DMS79 (cell line): ENCODE results near the gene GTF2F2.
"Not testable (repeated sequence)": the region's sequence is repeated elsewhere in the genome, so short reads cannot be mapped to it uniquely, and the experiment has no call there.

Source experiments
- DNase-seq: peaks from one replicate; lab custom pipeline; 2025; lab: John Stamatoyannopoulos, UW

GTF2F2 gene

DNA sequence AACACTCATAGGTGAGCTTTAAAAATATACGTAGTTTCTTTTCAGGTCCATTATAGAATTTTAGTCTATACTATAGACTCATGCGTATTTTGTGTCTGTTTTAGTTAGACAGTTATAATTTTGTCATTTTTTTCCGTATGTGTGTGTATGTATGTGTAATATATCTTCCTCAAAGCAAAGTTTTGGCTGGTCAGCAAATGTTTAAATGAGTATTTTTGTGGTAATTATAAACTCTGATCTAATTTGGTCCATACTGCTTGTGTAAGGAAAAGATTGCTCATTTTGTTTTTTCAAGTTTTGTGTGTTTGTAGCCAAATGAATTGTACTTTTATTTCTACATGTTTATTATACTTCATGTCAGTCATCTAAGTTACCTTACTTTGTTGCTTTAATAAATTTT is 60.0 kb downstream of the GTF2F2 start:
- no peak for DNase-seq

DNA sequence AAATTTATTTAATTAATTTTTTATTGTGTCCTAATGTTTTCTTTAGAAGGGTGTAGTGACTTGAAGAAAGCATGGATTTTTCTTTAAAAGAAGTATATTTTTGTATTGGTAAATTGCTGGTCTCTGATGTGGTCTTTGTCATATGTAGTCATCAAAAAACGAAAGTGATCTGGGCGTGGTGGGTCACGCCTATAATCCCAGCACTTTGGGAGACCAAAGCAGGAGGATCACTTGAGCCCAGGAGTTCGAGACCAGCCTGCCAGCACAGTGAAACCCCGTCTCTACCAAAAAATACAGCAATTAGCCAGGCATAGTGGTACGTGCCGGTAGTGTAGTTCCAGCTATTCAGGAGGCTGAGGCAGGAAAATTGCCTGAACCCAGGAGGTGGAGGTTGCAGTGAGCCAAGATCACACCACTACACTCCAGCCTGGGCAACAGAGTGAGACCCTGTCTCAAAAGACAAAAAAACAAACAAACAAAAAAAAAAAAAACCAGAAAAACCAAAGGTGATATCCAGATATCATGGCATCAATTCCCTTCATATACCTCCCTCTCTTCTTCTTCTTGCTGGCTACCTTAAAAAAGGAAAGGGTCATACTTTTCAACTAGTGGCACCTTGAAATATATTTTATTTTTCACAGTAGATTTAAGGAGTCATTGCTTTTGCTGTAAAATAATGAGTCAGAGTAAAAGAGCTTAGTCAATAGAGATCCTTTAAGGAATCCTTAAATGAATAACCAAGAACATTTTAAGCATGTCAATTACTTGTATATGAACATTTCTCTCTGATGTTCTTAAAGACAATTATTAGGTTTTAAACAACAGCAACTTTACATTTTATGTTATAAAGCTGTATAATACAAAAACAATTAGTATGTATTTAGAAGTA is 60.6 kb downstream of the GTF2F2 start:
- DNase-seq = no peak

DNA sequence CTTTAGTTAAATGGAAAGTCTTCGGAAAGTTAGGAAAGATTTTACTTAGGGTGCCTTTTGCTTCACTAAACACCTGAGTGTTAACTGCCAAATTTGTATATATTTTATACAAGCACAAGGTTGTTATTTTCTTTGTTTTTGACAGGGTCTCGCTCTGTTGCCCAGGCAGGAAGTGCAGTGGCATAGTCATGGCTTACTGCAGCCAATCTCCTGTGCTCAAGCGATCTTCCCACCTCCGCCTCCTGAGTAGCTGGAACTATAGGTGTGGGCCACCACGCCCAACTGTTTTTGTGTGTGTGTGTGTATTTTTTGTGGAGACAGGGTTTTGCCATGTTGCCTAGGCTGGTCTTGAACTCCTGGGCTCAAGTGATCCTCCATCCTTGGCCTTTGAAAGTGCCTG is 64.4 kb downstream of the GTF2F2 start:
- DNase-seq = no peak

DNA sequence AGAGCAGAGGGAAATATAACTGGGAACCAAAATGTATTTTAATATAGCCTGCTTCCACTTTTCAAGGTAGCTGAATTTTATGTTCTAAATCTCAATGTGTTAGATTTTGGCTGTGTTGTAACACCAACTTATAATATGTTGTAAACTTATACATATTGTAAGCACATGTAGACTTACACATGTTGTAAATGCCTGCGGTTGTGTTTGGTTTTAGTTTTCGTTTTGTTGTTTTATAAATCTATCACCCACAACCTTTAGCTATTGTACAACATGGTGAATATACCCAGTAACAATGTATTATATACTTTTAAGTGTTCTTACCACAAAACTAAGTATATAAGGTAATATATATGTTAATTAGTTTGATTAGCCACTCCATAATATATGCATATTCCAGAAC is 65.0 kb downstream of the GTF2F2 start:
- no peak for DNase-seq

DNA sequence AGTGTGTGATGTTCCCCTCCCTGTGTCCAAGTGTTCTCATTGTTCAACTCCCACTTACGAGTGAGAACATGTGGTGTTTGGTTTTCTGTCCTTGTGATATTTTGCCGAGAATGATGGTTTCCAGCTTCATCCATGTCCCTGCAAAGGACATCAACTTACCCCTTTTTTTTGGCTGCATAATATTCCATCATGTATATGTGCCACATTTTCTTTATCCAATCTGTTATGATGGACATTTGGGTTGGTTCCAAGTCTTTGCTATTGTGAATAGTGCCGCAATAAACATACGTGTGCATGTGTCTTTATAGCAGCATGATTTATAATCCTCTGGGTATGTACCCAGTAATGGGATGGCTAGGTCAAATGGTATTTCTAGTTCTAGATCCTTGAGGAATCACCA is 68.8 kb downstream of the GTF2F2 start:
- not testable (repeated sequence) for DNase-seq

GRCh38 chr13:45189511-45189910 is 69.2 kb downstream of the GTF2F2 start:
- not testable (repeated sequence) for DNase-seq

DNA sequence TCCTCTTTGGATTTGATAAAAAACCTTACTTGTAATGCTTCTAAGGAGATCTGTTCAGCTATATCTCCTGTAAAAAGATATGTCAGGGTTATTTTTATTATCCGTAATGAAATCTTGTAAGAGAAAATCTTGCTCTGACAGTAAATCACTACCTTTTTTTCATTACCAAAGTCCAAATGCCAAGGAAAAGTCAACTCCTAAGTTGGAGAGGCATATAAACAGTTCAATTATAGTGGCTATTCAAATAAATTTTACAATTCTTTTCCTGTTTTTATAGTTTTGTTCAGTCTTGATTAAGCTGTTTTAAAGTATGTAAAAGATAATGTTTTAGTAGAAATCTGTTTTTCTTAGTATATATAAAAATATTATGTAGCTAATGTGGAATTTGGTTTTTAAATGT is 71.6 kb downstream of the GTF2F2 start:
- no peak for DNase-seq

- no peak for DNase-seq
These were observed 74.0 kb downstream of the GTF2F2 start for GRCh38 chr13:45194081-45194939.

GRCh38 chr13:45195421-45195820 is 75.1 kb downstream of the GTF2F2 start:
- no peak for DNase-seq

- DNase-seq = no peak
These were observed 75.8 kb downstream of the GTF2F2 start for GRCh38 chr13:45196096-45196495.

DNA sequence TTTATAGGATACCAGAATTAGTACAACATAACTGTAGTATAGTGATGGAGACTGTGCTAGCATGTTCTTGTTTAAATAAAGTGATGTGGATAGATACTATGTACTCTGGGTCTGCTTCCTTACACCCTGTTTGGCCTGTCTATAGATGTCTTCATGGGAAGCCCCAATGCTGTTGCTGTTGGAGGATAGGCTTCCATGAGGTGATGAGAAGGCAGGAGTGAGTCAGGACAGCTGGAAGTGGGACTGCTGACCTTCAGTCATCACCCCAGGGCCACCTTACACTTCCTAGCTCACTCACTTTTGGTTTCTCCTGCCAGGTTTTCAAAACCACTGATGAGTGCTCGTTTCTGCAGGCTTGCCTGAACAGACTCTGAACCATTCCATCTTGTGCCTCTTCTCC is 76.3 kb downstream of the GTF2F2 start:
- DNase-seq = no peak

GRCh38 chr13:45198041-45198440 is 77.7 kb downstream of the GTF2F2 start:
- no peak for DNase-seq

DNA sequence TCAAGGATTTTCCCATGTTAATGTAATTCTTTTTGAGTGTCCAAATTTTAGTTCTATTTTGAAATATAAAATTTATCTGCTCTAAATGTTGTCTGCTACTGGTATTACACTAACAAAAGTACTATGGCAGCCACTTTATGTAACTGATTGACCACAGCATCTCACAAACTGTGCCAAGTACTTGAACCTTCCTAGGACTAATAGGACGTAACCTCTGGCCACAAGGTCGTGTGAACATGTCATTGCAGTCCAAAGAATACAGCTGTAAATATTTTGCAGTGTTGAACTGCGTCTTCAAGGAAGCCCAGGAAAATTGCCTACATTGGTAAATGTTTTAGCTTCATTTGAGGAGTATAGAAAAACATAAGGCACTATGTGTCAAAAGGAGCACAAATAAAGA is 78.6 kb downstream of the GTF2F2 start:
- DNase-seq = no peak

- DNase-seq = no peak
These were observed 79.4 kb downstream of the GTF2F2 start for GRCh38 chr13:45199711-45200110.

DNA sequence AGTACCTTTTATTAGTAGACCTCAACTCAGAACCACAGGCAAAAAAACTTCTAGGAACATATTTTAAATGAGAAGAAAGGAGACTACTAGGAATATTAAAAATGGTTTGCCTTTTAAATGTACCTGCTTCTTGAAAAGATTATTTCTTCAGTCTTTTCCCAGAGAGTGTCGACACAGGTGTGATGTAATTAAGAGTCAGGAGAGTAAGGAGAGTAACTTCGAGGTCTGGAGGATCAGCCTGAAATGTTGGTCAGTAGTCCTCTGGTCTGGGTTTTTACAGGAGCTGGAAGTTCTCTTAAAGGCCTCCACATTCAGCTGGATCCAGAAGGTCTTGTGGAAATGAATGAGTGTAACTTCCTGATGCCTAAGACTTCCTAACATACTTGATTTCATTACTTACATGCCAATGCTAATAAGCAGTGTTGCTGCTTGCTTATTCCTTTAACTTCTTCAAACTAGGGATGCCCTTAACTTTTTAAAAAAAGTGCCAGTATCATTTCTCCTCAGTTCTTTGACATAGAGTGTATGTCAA is 80.5 kb downstream of the GTF2F2 start, which contains the start of gene KCTD4:
Gene KCTD4 (minus strand): TSS at position 345 of the 532 bp plus-strand sequence. CDS start 6,478 bp downstream, outside the sequence.
- no peak for DNase-seq

GRCh38 chr13:45205124-45205523 is 84.8 kb downstream of the GTF2F2 start:
- DNase-seq = no peak

GRCh38 chr13:45206340-45206739 is 86.0 kb downstream of the GTF2F2 start:
- DNase-seq = no peak

GRCh38 chr13:45207319-45207718 is 87.0 kb downstream of the GTF2F2 start:
- DNase-seq = peak; percentile 13

DNA sequence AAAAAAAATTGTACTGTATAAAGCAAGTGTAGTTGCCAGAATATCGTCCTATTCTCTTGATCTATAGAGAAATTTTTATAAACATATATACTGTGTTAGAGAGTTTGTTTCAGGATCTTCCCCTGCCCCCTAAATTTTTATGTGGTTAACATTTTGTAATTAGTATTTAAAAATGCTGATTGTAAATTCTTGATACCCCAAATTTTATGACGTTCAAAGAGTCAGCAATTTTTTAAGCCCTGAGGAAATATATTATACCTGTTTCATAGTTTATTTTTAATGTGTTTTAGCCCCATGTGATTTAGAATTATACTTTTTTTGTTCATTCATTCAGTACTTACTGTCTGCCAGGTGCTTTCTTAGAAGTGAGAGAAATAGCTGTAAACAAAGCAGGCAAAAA is 87.8 kb downstream of the GTF2F2 start:
- DNase-seq = no peak

DNA sequence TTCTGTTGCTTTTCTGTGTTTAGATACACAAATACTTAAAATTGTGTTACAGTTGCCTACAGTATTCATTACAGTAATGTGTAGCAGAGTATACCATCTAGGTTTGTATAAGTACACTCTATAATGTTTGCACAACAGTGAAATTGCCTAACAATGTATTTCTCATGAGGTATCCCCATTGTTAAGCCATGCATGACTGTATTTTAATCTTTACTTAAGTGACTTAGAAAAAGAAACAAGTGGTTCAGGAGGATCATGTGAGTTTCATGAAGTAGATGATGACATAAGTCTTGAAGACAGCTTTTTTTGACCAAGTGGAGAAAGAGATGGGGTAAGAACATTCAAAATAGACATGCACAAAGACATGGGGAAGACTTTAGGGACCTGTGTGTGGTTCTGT is 88.9 kb downstream of the GTF2F2 start:
- DNase-seq = peak; percentile 28

GRCh38 chr13:45215392-45216077 is 95.2 kb downstream of the GTF2F2 start:
- DNase-seq = no peak

GRCh38 chr13:45216193-45216592 is 95.9 kb downstream of the GTF2F2 start:
- no peak for DNase-seq
